Embryonic facial prominence (tissue), 1 donor: ENCODE results near the gene TYK2.
"Not testable (repeated sequence)": the region's sequence is repeated elsewhere in the genome, so short reads cannot be mapped to it uniquely, and the experiment has no call there.

Experiments
- DNase-seq: peaks from one replicate; pipeline ENCODE4 v3.0.0-alpha.2; 2016; ENCODE audit errors: extremely low spot score

Gene TYK2

DNA sequence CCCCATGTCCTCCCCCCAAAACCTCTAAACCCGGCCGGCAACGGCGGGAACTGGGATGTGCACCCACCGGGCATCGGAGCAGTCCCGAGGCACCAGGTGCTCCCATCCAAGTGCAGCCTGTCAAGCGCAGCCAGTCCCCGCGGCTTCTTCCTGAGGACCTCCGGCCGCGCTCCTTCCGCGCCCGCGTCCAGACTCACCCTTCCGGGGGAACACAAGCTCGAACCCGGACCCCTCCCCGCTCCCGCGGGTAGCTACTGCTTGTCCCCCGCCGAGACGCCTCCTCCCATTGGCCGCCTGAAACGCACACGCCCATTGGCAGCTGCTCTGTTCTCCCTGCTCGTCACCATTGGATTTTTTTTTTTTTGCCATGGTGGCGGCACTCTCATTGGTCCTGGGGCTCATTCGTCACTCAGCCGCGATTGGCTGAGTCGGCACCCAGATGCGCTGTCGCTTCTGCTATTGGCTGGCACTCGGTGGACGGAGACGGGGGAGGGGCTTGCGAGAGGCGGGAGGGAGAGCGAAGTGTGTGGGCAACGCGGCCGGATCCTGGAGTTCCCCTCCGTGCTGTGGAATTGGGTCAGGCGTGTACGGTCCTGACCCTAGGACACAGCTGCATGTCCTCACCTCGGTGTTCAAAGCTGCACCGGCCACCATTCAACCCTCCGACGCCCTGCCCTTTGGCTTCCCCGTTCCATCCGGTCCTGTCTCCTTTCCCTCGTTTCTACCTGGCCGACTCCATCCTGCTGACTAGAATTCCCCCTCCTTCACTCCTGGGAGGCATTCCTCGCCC is at the start of gene TYK2:
Gene TYK2 (minus strand): TSS at position 260 of the 790 bp plus-strand sequence. CDS start 2,166 bp downstream, outside the sequence.
- DNase-seq: peak; percentile 95

DNA sequence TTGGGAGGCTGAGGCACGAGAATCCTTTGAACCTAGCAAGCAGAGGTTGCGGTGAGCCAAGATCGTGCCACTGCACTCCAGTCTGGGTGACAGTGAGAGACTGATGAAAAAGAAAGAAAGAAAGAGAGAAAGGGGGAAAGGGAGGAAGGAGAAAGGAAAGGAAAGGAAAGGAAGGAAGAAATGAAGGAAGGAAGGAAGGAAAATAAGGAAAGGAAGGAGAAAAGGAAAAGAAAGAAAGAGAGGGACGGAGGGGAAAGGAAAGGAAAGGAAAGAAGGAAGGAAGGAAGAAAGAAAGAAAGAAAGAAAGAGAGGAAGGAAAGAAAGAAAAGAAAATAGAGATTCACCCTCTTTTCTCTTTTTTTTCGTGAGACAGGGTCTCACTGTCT is 48.6 kb upstream of the TYK2 start:
- no peak for DNase-seq

DNA sequence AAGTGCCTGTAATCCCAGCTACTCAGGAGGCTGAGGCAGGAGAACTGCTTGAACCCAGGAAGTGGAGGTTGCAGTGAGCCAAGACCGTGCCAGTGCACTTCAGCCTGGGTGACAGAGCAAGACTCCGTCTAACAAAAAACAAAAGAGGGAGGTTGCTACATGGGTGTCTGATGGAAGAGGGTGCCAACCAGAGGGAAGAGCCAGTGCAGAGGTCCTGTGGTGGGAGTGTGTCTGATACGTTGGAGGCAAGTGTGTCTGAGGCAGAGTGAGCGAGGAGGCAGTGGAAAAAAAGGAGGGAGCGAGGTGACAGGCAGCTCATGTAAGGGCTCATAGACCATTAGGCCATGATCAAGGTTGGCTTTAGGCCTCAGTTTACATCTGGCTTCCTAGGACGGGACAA is 46.8 kb upstream of the TYK2 start:
- DNase-seq: no peak

DNA sequence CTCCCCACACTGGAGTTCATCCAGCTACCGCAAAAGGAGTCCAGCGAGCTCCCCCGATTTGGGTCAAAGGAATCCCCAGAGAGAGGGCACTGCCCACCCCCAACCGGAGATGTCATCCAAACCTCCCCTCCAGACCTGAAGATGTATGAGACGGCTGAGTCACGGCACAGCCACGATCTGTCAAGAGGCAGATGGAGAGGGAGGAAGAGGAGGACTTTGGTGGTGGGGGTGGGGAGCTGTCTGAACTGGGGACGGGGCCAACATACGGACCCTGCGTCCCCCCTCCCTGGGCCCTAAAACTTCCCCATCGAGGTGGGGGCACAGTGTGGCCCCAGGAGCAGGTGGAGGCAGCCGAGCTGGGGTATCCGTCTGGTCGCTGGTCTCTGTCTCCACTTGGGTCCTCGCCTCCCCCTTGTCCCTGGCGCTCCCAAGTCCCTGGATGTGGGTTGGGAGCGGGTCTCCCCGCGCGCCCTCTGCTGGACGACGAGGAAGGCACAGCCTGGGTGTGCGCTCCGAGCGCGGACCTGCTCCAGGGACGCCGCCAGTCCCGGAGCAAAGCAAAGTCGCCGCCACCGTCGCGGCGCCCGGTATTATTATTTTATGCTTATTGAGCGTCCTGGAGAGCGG is 43.8 kb upstream of the TYK2 start:
- no peak for DNase-seq

DNA sequence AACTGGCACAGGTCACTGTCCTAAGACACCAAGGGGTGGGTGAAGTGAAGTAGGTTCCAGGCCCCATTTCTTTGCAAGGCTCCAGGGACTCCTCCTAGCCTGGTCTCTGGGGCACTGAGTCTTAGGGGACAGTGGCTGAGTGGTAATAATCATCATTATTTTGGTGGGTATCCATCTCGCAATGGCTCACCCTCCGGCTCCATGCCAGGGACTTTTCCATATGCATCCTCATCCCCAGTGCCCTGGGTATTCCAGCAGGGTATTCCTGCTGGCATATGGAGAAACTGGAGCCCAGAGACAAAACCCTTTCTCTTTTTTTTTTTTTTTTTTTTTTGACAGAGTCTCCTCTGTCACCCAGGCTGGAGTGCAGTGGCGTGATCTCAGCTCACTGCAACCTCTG is 42.5 kb upstream of the TYK2 start:
- DNase-seq: no peak

DNA sequence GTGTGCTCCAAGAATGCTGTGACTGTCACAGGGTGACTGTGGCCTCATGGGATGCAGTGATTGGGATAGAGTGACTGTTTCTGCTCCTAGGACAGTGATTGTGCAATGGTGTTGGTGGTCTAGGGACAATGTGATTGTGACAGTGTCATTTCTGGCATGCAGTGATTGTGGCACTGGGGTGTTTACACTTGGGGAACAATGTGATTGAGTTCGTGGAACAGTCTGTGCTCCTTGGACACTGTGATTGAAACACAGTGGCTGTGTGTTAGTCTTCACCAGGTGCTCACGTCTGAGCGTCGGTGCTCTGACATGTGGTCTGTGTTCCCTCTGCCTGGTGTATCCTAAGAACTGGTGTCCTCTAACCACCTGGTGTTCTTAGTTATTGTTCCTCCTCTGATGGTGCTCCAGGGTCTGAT is 41.7 kb upstream of the TYK2 start:
- no peak for DNase-seq

DNA sequence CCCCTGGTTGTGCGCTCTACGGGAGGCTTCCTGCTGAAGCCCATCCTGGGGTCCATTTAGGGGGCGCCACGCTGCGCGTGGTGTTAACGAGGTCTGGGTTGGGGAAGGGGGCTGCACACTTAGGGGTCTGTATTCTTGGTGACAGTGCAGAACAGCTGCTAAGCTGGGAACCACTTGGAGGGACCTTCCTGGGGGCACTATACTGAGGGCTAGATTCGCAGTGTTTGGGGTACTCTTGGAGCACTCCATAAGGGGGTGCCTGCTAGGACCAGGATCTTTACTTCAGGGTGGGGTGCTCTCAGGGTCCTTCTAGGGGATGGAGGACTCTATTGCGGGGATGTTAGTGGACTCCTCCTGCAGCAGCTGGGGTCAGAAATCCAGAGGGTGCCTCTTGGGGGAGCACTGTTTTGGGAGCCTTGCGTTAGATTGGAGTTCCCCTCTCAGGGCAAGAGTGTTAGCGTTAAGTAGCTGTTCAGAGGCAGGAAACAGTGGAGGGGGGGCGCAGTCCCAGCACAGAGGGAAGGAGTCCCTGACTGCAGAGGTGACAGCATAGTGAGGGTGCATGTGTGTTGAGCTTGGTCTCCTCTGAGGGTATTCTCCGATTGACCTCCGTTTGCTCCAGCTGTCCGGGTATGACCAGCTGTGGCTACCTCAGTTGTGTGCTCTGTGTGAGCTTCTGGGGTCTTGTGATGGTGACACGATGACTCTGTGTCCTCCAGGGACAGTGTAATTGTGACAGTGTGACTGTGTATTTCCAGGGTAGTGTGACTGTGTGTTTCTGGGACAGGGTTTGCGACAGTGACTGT is 41.1 kb upstream of the TYK2 start:
- DNase-seq: no peak

DNA sequence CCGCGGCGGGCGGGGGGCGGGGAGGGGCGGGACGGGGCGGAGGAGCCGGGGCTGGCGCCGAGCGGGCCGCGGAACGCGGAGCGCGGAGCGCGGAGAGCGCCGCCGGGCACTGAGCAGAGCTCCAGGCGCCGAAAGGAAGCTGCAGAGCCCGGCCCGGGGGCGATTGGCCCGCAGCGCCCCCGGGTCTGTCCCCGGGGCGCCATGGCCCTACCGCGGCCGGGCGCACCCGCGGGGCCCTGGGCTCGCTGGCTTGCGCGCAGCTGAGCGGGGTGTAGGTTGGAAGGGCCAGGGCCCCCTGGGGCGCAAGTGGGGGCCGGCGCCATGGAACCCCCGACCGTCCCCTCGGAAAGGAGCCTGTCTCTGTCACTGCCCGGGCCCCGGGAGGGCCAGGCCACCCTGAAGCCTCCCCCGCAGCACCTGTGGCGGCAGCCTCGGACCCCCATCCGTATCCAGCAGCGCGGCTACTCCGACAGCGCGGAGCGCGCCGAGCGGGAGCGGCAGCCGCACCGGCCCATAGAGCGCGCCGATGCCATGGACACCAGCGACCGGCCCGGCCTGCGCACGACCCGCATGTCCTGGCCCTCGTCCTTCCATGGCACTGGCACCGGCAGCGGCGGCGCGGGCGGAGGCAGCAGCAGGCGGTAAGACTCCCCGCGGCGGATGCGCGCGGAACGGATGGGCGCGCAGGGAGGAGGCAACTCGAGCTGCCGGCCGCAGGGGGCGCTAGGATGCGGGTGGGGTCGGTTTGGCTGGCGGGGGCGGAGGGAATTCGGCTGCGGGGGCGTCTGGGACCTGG is 40.3 kb upstream of the TYK2 start, which contains the start of gene PDE4A:
Gene PDE4A (plus strand): TSS at position 95 of the 796 bp plus-strand sequence. CDS start 227 bp downstream, at position 322.
- DNase-seq: no peak

DNA sequence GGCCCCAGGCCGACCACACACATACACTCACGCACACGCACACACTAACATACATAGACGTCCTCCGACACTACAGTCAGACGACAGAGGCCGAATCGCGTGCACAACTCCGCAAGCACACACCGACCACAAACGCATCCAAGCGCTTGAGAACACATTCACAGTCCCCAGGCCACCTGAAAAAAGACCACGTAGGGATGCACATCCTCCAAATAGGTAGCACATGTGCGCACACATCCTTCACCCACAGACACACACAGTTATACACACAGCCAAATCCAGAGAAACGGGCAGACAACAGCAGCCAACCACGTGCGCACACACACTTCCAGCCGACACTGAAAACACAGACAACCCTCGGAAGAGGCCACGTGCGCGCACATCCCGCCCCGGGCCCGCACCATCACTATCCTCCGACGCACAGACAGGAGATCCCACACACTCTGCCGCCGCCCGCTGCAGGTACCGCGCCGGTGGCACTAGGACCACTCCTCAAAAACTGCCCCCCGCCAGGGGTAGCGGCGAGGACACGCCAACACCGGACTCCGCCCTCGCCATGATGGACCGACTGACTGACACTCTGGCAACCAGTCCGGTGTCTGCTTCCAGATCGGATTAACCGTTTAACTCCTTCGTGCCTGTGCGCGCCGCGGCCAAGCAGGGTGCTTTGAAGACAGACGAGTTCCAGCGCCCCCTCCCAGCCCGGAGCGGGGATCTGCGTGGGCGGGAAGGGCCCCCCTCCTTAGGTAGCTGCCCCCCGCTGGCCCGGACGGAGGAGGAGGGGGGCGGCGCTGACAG is 39.5 kb upstream of the TYK2 start:
- DNase-seq: no peak

DNA sequence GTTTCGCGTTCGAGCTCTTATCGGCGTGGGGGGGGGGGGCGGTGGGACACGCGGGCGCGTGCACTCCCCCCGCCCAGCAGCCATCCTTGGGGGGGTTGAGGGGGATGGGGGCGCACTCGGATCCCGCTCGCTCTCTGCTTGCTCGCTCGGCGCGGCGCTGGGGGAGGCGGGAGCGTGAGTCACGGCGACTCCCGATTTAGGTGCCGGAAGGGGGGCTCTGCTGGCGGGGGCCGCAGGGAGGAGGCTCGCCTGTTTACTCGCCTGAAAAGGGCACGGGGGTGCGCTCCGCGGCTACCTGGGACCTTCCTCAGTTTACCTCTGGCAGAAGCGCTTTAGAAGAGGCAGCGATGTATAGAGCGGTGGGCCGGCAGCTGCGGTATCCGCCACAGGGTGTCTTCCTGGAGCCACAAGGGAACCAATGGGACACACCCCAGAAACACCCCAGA is 38.9 kb upstream of the TYK2 start:
- DNase-seq: no peak

DNA sequence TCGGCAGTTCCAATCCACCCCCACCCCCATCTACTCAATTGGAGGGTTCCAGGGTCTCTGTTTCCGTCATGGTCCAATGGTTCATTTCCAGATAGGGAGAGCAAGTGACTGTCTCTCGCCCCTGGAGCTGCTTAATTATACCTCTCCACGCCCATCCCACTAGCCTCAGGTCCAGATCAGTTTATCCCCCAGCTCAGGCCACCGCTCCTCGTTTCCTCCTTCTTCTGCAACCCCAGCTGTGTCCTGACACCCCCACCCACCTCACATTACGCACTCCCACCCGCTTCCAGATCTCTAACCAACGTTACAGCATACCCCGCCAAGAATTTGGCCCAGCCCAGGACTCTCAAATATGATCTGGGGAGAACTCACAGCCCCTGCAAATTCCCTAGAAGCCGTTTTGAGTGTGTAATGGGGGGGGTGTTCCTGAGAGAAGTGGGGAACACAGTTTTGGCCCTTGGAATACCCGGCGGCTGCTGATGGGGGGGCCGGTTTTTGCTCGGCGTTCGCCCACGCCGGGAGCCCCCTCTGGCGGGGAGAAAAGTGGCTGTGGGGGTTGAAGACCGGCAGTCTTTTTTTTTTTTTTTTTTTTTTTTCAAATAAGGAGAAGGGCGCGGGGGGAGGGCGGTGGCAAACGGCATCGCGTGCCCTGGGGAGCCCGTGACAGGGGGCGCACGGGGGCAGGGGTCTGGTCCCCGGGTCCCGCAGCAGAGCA is 38.3 kb upstream of the TYK2 start:
- no peak for DNase-seq

DNA sequence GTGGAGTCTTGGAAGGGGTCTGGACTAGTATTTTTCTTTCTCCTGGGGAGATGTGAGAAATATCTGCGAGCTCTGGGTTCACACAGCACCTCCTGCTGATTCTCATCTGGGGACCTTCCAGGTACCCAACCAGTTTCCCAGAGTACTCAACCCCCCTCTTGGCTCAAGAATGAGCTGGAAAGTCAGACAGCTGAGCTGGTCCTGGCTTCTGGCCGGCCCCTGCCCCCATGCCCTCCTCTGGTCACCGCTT is 37.8 kb upstream of the TYK2 start:
- no peak for DNase-seq

DNA sequence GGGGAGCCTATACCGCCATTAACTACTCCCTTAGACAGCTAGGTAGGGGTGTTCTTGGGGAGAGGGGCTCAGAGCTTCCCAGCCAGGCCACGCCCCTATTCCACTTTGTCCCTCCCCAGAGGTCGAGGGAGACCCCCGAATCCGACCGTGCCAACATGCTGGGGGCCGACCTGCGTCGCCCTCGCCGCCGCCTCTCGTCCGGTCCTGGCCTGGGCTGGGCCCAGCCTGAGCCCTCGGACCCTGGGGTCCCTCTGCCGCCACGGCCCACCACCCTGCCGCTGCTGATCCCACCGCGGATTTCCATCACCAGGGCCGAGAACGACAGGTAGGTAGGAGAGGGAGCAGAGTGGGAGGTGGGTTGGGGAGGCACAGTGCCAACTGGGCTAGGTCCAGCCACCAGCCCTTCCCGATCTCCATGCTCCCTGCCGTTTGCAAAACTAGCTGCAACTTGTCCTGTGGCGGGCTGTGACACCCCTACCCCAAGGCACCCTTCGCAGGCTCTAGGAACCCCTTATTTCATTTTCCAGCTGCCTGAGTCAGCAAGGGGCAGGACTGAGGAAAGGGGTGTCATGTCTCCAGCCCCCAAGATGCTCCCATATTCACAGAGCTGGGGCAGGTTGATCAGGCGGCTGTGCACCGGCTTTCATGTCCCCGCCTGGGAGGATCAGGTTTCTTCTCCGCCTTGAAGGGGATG is 37.3 kb upstream of the TYK2 start:
- DNase-seq: no peak

DNA sequence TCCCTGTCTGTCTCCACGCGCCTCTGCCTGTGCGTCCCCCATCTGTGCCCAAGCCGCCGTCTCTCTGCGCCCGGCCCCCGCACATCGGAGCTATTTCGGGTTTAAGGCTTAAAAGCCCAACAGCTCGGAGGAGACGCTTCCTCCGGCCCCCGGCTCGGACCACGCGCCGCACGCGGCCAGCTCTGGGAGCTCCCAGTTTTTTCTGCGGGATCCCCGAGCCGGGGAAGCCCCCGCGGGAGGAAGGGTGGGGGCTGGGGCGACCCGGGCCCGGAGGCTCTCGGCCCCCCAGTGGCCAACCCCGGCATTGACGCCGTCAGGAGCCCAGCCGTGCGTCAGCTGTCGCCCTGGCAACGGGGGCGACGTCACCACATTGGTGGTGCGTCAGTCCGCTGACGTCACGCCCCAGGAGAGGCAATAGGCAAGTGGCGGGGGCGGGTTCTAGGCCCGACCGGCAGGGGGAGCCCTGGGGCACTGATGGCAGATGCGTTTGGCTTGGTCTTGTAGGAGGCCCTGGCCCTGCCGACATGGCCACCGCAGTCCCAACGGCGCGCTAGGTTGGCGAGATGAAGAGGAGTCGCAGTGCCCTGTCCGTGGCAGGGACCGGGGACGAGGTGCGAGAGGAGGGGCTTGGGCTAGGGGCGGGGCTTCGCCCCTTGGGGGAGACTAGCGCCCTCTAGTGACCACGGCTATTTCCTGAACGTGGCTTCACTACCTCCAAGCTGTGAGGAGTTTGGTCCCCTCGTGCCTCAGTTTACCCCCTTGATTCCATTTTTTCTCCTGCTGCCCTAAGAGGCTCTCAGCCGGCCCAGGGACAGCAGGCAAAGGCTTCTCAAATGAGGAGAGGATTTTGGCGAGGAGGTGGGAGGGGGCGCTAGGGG is 36.2 kb upstream of the TYK2 start:
- no peak for DNase-seq

DNA sequence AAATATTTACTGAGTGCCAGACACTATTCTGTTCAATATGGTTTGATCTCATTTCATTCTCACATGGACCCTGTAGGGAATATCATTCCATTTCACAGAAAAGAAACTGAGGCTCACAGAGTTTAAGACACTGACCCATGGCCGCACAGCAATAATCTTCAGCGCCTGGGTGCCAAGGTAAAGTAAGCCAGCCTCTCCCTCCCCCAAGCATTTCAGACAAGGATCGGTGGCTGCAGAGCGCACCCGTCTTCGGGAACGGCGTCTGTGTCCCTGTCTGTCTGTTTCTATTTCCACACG is 35.7 kb upstream of the TYK2 start:
- DNase-seq: no peak

DNA sequence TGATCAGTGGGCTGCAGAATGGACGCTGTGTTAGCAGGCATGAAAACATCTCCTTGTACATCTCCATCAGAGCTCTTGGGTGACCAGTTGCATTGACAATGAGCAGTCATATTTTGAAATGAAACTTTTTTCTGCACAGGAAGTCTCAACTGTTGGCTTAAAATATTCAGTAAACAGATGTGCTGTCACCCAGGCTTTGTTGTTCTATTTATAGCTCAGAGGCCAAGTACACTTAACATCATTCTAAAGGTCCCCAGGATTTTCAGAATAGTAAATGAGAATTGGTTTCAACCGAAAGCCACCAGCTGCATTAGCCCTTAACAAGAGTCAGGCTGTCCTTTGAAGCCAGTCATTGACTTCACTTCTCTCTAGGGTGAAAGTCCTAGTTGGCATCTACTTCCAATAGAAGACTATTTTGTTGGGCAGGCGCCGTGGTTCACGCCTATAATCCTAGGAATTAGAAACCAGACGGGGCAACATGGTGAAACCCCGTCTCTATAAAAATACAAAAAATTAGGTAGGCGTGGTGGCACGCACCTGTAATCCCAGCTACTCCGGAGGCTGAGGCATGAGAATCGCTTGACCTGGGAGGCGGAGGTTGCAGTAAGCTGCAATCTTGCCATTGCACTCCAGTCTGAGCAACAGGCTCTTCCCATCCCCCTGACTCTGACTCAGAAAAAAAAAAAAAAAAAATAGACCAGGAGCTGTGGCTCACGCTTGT is 32.0 kb upstream of the TYK2 start:
- DNase-seq: no peak

DNA sequence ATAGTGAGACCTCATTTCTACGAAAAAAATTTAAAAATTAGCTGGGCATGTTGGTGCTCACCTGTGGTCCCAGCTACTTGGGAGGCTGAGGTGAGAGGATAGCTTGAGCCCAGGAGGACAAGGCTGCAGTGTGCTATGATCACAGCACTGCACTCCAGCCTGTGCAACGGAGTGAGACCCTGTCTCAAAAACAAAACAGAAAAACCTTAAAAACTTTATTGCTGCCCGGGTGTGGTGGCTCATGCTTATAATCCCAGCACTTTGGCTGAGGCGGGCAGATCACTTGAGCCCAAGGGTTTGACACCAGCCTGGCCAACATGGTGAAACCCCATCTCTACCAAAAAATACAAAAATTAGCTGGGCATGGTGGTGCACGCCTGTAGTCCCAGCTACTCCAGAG is 30.9 kb upstream of the TYK2 start:
- DNase-seq: not testable (repeated sequence)

DNA sequence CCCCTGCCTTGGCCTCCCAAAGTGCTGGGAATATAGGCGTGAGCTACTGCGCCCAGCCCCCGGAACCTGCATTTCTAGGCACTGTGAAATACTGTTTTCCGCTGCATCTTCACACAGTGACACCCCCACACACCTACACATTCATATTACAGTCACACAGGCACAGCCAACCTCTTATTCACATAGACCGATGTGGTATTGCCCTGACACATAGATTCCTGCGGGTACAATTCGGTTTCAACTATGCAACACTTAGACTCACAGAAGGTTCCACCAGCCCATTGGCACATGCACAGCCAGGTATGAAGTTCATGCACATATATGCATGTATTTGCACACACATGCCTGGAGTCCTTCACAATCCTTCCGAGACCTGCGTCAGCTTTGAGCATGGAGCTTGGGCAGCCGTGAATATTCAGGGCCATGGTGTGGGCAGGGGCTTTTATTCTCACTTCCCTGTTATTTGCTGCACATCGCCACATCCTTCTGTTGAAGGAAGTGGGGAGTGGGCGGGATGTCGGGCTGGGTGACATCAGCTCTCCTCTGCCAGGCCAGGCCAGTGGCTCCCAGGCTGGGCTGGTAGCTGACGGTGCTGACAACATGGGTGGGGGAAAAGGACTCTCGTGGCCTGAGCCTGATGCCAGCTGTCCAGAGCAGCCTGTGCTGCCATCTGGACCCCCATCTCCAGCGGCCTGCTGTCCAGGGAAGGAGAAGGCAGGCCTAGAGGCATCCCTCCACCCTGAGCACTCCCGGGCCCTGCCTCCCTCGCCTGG is 28.3 kb upstream of the TYK2 start:
- no peak for DNase-seq
